HG03571 (cell line): ENCODE results near the gene MICA.
"Not testable (repeated sequence)": the region's sequence is repeated elsewhere in the genome, so short reads cannot be mapped to it uniquely, and the experiment has no call there.

Source experiments
- ATAC-seq: cut with Tn5 transposase; IDR thresholded peaks from one replicate; pipeline ENCODE4 v1.9.1; 2021; ENCODE audit not compliant: unreplicated experiment

MICA gene

DNA sequence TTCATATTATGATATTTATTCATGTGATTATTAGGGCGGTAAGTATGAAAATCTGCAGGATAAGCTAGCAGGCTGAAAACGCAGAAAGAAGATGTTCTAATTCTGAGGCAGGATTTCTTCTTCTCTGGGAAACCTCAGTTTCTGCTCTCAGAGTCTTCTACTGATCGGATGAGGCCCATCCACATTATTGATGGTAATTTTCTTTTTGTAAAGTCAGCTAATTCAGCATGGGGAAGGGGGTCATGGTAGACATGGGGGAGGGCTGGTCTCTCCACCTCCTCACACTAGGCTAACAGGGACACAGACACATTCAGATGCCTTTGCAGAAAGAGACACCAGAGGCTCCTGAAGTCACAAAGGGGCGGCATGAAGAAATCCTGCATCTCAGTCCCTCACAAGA is 21.7 kb upstream of the MICA start:
- no peak for ATAC-seq

DNA sequence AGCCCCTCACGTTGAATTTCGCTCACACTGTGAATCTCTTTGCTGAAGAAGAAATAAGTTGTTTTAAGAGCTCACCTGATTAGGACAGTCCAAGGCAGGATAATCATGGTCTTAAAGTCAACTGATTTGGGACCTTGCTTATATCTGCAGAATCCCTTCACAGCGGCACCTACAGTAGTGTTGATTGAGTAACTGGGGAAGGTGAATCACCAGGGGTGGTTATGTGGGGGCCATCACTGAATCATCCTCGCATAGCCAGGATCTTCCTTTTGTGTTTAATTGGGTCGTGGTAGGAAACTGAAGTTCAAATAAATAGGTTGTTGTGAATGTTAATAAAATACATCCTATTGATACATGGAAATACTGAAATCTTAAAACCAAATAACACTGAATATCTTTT is 20.2 kb upstream of the MICA start:
- ATAC-seq, result no peak

DNA sequence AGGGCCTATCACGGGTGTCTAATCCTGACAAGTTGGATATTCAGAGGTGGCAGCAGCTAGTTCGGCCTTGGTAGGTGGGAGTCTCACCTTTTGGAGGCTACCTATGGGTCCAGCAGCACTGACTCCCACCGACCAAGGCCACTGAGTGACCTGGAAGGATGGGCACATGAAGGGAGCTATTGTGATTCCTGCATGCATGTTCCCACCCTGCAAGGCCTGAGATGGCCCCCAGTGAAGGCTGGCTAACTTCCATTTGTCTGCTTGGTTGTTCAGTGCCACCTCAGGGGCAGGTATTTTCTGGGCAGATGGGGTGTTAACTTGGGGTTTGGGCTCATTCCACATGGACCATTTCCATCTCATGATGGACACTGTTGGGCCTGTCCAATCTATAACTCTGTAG is 18.4 kb upstream of the MICA start:
- no peak for ATAC-seq

DNA sequence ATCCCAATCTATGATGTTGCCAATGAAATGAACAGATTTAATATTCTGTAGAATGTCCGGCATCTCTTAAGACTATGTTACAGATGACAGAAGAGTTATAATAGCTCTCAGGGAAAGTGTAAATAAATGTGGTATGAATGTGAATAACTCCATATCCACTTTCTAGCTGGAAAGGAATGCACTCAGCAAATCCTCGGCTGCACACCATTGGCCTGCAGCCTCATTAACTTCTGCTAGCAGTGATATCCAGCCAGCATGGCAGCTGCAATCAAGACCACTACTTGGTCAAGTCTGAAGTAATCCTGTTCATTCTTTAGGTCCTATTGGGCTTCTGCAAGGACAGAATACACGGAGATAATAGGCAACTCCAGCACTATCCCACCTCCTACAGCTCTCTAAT is 17.3 kb upstream of the MICA start:
- ATAC-seq, result no peak

DNA sequence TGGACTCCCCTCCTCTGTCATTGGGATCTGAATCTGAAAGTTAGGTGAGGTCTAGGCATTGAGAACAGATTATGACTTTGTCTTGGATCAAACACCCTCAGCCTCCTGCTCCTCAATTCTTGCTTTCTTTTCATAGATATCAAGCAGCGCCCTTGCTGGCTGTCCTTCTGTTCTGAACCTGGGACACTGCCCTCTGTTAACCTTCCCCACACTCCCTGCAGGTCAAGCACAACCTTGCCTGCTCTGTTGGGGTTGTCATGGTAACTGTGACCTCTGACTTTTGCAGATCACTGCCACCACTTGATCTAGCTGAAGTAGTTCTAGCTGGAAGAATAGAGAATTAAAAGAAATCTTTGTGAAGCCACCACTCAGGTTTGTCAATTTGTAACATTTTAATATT is 16.4 kb upstream of the MICA start:
- ATAC-seq, result no peak

DNA sequence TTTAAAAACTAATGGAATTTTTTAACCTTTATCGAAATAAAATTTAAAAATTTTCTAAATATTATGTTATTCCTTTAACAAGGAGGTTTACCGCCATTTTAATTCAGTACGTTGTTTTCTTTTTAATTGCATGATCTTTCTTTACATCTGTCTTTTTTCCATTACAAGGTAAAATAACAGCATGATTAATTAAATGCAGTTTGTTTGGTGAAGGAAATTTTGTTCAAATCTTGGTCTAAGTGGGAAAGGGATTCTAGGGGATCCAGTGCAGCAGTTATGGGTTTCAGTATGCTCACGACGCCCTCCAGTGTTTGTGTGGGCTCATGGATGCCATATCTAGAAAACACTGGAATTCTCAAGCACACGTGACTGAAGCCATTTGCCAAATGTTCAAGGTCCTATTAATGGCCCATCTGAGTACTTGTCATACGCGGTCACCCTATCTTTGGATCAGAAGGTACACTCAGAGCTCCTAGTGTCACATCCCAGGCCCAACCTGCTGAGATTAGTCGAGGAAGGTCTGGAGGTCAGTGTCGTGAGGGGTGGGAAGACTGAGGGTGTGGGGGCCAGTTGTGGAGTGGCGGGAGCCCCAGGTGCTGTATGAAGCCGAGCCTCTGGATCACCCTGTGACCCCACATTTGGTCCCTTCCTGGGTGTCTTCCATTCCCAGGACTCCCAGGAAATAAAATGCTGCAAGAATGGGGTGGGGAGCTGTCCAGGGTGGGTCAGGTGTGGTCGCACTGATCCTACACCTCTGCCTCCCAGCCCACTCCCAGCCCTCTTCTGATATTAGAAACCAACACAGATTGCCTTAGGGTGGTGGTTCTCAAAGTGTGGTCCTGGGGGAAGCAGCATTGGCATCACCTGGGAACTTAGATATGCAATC is 14.2 kb upstream of the MICA start:
- ATAC-seq, result not testable (repeated sequence)

DNA sequence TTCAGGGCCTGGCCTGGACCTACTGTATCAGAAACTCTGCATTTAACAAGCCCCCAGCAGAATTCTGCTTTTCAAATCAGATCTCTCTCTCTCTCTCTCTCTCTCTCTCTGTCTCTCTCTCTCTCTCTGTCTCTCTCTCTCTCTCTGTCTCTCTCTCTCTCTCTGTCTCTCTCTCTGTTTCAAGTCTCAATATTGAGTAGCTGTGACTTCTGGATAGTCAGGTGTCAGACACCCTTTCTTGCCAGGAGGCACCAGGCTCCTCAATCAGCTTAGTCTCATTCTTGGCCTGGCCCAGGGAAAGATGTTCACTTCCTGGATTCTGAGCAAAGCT is 13.6 kb upstream of the MICA start:
- ATAC-seq, result not testable (repeated sequence)

DNA sequence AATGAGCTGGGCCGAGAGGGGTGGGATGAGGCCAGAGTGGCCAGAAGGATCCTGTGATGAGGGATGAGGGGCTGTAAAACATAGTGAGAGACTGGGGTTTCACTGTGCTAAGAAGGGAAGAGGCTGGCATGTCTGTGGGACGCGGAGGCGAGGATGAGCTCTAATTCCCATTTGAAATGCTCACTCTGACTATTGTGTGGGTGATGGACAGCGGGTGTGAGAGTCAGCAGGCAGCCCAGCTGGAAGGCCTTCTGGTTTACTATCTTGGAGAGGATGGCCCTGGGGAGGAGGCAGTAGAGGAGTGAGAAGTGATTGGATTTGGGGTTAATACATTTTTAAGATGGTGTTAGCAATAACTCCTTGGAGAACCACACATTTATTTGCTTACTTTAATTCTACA is 9.5 kb upstream of the MICA start:
- no peak for ATAC-seq

DNA sequence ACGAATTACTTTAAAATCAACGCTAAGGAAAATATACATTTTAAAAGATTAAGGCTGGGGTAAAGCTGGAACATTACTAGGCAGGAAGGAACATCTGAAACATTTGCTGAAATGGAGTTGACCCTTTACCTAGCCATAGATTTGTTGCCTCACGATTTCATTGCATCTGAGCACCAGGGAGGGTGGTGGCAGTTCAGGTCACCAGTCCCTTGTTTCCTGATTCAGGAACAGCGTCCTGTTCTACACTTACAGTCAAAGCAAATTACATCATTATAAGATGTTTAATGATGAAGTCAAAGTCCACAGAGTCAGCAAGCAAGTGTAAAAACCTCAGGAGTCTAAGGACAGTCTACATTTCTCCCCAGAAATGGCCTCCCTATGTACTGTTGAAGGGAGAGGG is 9.0 kb upstream of the MICA start:
- no peak for ATAC-seq

DNA sequence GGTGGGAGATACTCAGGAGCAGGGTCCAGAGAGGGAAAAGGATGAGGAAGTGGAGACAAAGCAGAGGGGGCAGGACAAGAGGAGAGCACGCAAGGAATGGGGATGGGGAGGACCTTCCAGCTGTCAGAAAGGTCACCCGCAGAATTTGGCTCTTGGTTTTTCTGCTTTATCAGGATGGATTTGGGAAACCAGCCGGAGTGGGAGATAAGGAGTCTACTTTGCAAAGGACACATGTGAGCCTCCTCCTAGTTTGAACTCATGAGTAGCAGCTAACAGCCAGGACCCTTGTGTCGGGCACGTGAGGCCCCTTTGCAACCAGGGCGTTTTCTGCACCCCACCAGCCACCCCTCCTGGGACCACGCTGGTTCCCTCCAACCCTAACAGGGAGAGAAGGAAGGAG is 7.6 kb upstream of the MICA start:
- no peak for ATAC-seq

DNA sequence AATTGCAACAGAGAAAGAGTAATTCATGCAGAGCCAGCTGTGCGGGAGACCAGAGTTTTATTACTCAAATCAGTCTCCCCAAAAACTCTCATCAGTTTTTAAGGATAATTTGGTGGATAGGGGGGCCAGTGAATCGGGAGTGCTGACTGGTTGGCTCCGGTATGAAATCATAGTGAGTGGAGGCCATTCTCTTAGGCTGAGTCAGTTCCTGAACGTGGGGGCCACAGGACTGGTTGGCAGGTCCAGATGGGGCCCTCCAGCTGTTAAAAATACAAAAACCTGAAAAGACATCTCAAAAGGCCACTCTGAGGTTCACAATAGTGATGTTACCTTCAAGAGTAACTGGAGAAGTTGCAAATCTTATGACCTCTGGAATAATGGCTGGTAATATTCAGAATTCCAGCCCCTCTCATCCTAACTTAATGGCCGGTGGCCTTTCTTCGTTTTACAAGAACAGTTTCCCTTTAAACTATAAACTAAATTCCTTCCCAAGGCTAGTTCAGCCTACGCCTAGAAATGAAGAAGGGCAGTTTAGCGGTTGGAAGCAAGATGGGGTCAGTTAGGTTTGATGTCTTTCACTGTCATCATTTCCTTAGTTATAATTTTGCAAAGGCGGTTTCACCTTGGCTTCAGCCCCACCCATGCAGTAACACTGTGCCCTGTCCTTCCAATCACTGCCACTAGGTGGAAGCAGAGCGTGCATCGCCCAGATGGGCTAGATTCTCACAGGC is 6.8 kb upstream of the MICA start:
- no peak for ATAC-seq

DNA sequence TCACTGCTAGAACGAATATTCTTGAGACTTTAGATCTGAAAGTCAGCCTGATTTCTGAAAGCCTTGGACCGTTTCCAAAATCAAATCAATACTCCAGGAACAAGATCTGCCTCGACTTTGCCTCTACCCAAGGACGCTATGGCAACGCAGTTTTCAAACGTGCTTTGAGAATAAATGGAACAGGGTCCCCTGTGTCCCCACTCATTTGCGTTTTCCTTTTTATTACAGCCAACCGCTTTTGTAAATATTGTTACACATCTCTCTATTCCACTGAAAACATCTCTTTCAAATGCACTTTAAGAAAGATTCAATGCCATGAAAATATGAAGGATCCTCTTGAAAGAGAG is 6.3 kb upstream of the MICA start:
- ATAC-seq, result not testable (repeated sequence)

DNA sequence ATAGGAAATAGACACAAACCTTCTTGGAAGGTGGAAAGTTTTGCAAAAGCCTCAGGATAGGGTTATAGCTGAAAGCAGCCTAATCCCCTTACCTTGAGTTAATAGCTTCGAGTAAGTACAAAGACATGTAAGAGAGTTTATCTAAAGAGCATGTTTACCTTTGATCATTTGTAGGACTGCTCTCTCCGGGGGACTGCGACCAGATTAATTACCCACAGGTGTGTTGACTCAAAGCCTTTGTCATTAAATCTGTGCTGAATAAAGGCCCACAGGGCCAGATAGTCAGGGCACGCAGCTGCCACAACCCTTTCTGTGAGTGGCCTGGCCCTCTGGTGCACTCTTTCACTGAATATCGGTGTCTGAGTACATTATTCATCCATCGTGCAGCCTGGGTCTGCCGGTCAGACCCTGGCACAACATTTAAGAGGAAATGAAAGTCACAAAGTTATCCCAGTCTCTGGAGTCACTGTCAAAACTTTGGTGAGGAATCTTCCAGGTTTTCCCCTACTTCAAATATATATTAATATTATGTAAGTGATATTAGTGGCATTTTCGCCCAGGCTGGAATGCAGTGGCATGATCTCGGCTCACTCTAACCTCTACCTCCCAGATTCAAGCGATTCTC is 5.4 kb upstream of the MICA start:
- no peak for ATAC-seq

DNA sequence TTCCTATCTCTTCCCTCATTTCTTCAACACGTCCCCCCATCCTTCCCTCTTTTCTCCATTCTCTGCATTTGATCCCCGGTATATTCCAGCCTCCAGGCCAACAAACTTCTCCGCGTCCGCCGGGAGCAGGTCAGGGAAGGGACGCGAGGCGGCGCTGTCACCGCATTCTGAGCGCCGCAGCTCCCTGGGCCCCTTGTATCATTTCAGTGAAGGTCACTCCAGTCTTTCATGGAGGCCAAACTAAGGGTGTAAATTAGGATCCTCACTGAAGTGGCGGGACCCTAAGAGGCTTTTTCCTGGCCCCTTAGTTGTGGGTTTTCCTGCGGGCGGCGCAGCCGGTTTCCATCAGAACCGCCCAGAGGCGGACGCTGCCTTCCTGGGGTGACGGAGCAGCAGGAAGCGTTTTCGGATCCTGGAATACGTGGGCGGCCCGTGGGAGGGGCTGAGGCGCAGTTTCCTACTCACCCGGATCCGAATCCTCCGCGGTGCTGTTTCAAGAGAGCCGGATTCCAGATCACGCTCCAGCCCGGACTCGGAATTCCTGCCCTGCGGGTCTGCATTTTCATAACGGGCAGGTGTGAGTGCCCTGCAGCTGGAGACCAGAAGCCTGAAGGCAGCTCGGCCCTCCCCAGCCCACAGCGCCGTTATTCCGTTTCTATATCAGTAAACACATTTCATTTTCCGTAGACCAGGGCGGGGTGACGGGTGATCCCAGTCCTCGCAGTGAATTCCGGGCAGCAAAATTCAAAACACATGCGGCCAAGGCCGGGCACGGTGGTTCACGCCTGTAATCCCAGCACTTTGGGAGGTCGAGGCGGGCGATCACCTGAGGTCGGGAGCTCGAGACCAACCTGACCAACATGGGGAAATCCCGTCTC is 3.6 kb upstream of the MICA start:
- ATAC-seq, result no peak

DNA sequence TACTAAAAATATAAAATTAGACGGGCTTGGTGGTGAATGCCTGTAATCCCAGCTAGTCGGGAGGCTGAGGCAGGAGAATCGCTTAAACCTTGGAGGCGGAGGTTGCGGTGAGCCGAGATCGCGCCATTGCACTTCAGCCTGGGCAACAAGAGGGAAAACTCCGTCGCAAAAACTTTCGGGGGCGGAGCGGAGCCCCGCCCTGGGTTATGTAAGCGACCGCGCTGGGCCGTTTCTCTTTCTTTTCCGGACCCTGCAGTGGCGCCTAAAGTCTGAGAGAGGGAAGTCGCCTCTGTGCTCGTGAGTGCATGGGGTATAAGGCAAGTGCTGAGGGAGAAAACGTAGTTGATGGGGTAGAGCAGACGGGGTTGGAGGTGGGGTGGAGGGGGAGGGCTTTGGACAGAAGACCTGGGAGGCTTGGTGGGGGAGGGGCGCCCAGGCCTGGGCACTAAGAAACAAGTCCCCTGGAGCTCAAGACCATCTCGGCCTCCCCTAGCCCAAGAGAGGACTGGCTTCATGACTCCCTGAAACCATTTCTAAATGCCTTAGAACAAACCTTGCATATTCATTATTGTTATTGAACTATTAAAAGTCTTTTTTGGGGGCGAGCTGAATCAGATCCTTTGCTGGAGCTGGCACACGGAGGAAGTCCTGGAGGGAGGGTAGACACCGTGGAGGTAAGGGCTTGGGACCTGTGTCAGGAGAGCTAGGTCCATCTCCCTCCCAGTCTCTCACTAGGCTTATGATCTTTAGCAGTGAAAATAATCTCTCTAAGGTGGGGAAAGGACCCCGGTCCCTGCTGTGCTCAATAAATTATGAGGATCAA is 2.7 kb upstream of the MICA start:
- ATAC-seq, result no peak

DNA sequence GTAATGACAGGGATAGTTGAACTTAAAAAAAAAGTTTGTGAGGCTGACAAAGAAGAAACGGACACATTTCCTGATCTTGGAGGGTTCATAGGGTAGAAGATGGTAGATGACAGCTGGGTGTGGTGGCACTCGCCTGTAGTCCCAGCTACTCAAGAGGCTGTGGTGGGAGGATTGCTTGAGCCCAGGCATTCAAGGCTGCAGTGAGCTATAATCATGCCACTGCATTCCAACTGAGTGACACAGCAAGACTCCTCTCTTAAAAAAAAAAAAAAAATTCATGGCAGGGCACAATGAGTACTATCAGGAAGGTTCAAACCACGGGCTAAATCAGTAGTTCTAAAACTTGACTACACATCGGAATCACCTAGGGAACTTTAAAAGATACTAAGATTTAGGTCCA is 2.0 kb upstream of the MICA start:
- no peak for ATAC-seq

DNA sequence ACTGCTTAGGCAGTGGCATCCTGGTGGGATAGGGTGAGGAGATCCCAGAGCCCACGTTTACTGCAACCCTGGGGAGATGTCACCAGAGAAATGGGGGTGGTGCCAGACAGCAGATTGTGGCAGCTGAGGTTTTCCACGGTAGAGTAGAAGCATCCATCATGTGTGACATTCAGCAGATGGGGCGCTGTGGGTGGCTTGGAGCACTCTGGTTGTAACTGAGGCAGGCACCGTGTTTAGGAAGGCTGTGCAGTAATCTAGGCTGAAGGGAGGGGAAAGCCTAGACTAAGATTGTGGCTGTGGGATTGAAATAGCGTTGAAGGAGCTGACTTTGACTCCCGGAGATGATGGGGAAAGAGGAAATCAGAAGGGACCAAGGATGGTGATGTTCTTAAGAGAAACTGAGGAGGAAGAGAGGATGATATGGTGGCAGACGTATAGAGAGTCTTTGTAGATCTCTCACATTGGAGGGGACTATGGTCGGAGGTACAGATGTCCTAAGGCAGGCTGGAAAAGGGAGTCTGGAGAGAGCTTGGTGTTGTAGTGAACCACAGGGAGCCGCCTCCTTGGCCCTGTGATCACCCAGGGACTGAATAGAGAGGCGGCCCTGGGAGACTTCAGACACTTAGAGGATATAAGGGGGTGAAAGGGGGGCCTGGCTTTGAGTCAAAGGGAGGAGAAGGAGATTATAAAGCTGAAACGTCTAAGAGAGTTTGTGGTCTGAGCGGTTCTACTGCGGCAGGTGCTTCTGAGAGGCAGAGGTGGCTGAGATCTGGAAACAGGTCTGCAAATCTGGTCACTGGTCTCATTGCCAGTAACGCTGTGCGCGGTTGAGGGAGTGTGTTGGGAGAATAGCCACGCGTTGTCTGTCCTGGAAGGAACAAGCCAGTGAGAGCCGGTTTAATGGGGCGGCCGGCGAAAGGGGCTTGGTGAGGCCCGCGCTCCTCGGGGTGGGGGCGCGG is 792 bp upstream of the MICA start:
- ATAC-seq, result peak; percentile 7

DNA sequence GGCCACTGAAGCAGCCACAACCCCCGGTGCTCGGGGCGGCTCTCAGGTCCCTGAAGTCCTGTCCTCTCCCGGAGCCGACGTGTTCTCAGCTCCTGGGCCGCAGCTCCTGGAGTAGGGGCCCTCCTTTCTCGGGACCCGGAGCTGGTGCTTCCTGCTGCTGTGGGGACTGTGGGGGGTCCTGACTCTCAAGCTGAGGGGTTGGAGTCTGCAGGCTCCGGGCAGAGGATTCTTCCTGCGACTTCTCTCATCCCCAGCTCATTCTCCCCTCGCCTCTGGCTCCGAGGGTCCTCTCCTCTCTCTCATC is 618 bp downstream of the MICA start:
- not testable (repeated sequence) for ATAC-seq

DNA sequence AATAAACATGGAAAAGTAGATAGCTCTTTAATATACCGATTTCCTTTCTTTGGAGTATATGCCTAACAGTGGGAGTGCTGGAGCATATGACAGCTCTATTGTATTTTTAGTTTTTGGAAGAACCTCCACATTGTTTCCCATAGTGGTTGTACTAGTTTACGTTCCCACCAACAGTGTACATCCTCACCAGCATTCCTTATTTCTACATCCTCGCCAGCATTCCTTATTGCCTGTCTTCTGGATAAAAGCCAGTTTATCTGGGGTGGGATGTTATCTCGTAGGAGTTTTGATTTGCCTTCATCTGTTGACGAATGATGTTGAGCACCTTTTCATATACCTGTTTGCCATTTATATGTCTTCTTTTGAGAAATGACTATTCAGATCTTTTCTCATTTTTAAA is 2.6 kb downstream of the MICA start:
- ATAC-seq, result no peak

DNA sequence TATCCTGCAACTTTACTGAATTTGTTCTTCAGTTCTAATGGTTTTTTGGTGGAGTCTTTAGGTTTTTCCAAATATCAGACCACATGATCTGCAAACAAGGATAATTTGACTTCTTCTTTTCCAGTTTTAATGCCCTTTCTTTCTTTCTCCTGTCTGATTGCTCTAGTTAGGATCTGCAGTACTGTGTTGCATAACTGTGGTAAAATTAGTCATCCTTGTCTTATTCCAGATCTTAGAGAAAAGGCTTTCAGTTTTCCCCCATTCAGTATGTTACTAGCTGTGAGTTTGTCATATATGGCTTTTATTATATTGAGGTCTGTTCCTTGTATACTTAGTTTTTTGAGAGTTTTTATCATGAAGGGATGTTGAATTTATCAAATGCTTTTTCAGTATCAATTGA is 4.3 kb downstream of the MICA start:
- ATAC-seq, result no peak
